ENCODE data around the gene EVA1A. TPM values are rescaled to one million over a fixed set of nuclear protein-coding genes. Genes with fewer than 3 reads are reported as not detected.
"Not testable (repeated sequence)": the region's sequence is repeated elsewhere in the genome, so short reads cannot be mapped to it uniquely, and the experiment has no call there.

Gene EVA1A
- total RNA-seq, 2 donors from 2014 or later = 0.38 to 0.56 TPM

DNA sequence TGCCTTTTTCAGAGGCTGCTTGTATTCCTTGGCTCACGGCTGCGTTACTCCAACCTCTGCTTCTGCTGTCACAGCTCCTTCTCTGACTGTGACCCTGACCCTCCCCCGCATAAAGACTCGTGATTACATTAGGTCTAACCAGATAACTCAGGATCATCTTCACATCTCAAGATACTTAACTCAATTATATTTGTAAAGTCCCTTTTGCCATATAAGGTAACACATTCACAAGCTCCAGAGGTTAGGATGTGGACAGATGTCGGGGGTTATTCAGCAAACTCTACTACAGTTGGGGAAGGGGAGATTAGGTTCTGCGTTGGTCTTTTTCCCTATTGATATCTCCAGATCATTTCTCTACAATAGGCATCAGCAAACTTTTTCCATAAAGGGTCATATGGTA is 76.9 kb downstream of the EVA1A start:
- ATAC-seq (replicated peaks in 1 of 2) (no peak), DNase-seq (no peak)
- no peaks in the 10 kb centered on the region for H3K36me3 Mint-ChIP-seq (ENCODE audit: insufficient read depth in 2 of 2)
- H3K27me3 Mint-ChIP-seq (ENCODE audit: low read depth) = peaks cover 17% of the 10 kb centered on the region
- H3K4me1 Mint-ChIP-seq (ENCODE audit: low read depth) = no peaks in the 10 kb centered on the region
- no peak overlapping the region for H3K4me3 Mint-ChIP-seq
- no peak overlapping the region for H3K27ac Mint-ChIP-seq
- peaks cover 0 to 1% of the 10 kb centered on the region in 2 donors for H3K9me3 Mint-ChIP-seq

GRCh38 chr2:75482398-75482797 is 78.3 kb downstream of the EVA1A start:
- Mint-ChIP-seq H3K4me3 (no peak overlapping the region), H3K27ac (no peak overlapping the region)

GRCh38 chr2:75480971-75481836 is 79.5 kb downstream of the EVA1A start:
- no peak for ATAC-seq (replicated peaks in 1 of 2)
- Mint-ChIP-seq H3K36me3 (ENCODE audit: insufficient read depth in 2 of 2) (no peaks in the 10 kb centered on the region), H3K9me3 (no peaks in the 10 kb centered on the region), H3K27ac (no peak overlapping the region), H3K4me3 (no peak overlapping the region), H3K4me1 (ENCODE audit: low read depth) (peaks cover 14% of the 10 kb centered on the region), H3K27me3 (ENCODE audit: low read depth) (peaks cover 14% of the 10 kb centered on the region)
- DNase-seq = no peak

More at GRCh38 chr2:75482398-75482797, 78.3 kb downstream of the EVA1A start:
- H3K27me3 Mint-ChIP-seq (ENCODE audit: low read depth) = peaks cover 17% of the 10 kb centered on the region
- DNase-seq (no peak), ATAC-seq (replicated peaks in 1 of 2) (no peak)
- H3K9me3 Mint-ChIP-seq = peaks cover 0 to 1% of the 10 kb centered on the region in 2 donors
- peaks cover 2% of the 10 kb centered on the region for H3K4me1 Mint-ChIP-seq (ENCODE audit: low read depth)
- no peaks in the 10 kb centered on the region for H3K36me3 Mint-ChIP-seq (ENCODE audit: insufficient read depth in 2 of 2)

- DNase-seq; ATAC-seq (replicated peaks in 1 of 2); H3K9me3 Mint-ChIP-seq; H3K36me3 Mint-ChIP-seq (ENCODE audit: insufficient read depth in 2 of 2); H3K27ac Mint-ChIP-seq; H3K4me3 Mint-ChIP-seq: not testable (repeated sequence)
- H3K27me3 Mint-ChIP-seq (ENCODE audit: low read depth) = peaks cover 12% of the 10 kb centered on the region
- H3K4me1 Mint-ChIP-seq (ENCODE audit: low read depth) = peaks cover 14% of the 10 kb centered on the region
Measured at GRCh38 chr2:75477696-75478095, 83.0 kb downstream of the EVA1A start.

GRCh38 chr2:75476761-75477160 is 84.0 kb downstream of the EVA1A start:
- H3K27me3 Mint-ChIP-seq (ENCODE audit: low read depth) = peaks cover 15% of the 10 kb centered on the region
- H3K9me3 Mint-ChIP-seq = no peaks in the 10 kb centered on the region
- DNase-seq (peak; percentile 2 to 16), ATAC-seq (replicated peaks in 1 of 2) (peak; percentile 91 to 94)
- H3K27ac Mint-ChIP-seq = no peak overlapping the region
- no peaks in the 10 kb centered on the region for H3K36me3 Mint-ChIP-seq (ENCODE audit: insufficient read depth in 2 of 2)
- H3K4me1 Mint-ChIP-seq (ENCODE audit: low read depth) = peaks cover 14% of the 10 kb centered on the region
- no peak overlapping the region for H3K4me3 Mint-ChIP-seq

DNA sequence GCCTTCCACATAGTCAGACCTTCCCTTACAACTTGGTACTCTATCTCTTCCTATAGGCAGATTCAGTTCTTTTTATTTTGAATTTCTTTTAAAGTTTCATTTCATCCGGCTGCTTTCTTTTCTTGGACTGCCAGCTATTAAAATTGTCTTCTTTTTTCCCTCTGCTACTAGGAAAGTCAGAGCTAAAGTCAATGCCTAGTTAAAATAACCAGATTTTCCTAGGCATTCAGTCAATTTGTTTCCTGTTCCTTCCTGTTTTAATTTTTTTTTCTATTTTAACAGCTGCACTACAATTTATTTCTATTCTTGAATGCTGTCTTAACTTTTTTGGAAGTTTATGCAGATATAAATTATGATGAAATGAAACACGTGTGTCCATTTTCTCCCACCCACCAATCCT is 84.8 kb downstream of the EVA1A start:
- DNase-seq (no peak), ATAC-seq (replicated peaks in 1 of 2) (no peak)
- Mint-ChIP-seq H3K4me1 (ENCODE audit: low read depth) (peaks cover 14% of the 10 kb centered on the region), H3K27me3 (ENCODE audit: low read depth) (peaks cover 15% of the 10 kb centered on the region), H3K9me3 (no peaks in the 10 kb centered on the region), H3K4me3 (no peak overlapping the region), H3K36me3 (ENCODE audit: insufficient read depth in 2 of 2) (no peaks in the 10 kb centered on the region), H3K27ac (no peak overlapping the region)

GRCh38 chr2:75475049-75475448 is 85.7 kb downstream of the EVA1A start:
- no peak for ATAC-seq (replicated peaks in 1 of 2)
- Mint-ChIP-seq H3K27ac (no peak overlapping the region), H3K9me3 (no peaks in the 10 kb centered on the region), H3K4me3 (no peak overlapping the region), H3K36me3 (ENCODE audit: insufficient read depth in 2 of 2) (no peaks in the 10 kb centered on the region), H3K27me3 (ENCODE audit: low read depth) (peaks cover 15% of the 10 kb centered on the region), H3K4me1 (ENCODE audit: low read depth) (peaks cover 14% of the 10 kb centered on the region)
- no peak for DNase-seq

DNA sequence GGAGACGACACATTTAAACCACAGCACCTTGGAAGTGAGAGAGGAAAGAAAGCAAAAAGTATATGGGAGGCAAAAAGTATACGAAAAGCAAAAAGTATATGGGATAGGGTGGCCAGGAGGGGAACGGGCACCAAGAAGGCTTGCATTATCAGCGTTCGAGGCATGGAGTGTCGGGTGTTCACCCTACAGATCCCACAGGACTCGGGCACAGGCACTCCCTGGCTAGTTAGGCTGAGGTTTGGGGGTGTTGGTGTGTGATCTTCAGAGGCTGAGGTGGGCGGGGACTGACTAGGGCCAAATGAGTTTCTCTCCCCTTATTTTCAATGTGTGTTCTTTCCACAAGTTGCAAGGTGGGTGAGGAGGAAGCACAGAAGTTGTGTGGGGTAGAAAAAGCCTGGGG is 86.6 kb downstream of the EVA1A start:
- no peak overlapping the region for H3K27ac Mint-ChIP-seq
- H3K9me3 Mint-ChIP-seq = no peaks in the 10 kb centered on the region
- peaks cover 15% of the 10 kb centered on the region for H3K27me3 Mint-ChIP-seq (ENCODE audit: low read depth)
- DNase-seq = no peak
- H3K4me1 Mint-ChIP-seq (ENCODE audit: low read depth) = peaks cover 14% of the 10 kb centered on the region
- no peak for ATAC-seq (replicated peaks in 1 of 2)
- H3K36me3 Mint-ChIP-seq (ENCODE audit: insufficient read depth in 2 of 2) = no peaks in the 10 kb centered on the region
- no peak overlapping the region for H3K4me3 Mint-ChIP-seq

GRCh38 chr2:75466708-75467311 is 93.9 kb downstream of the EVA1A start:
- Mint-ChIP-seq H3K9me3 (no peaks in the 10 kb centered on the region), H3K4me1 (ENCODE audit: low read depth) (no peaks in the 10 kb centered on the region), H3K4me3 (no peak overlapping the region), H3K36me3 (ENCODE audit: insufficient read depth in 2 of 2) (no peaks in the 10 kb centered on the region), H3K27ac (peak overlapping the region; percentile 31), H3K27me3 (ENCODE audit: low read depth) (peaks cover 46% of the 10 kb centered on the region)
- DNase-seq = peak; percentile 9 to 12
- ATAC-seq (replicated peaks in 1 of 2) = no peak

- ATAC-seq (replicated peaks in 1 of 2) (no peak), DNase-seq (no peak)
- H3K27ac Mint-ChIP-seq = no peak overlapping the region
- H3K36me3 Mint-ChIP-seq (ENCODE audit: insufficient read depth in 2 of 2) = no peaks in the 10 kb centered on the region
- peaks cover 50% of the 10 kb centered on the region for H3K27me3 Mint-ChIP-seq (ENCODE audit: low read depth)
- no peaks in the 10 kb centered on the region for H3K4me1 Mint-ChIP-seq (ENCODE audit: low read depth)
- H3K9me3 Mint-ChIP-seq = no peaks in the 10 kb centered on the region
- H3K4me3 Mint-ChIP-seq = no peak overlapping the region
Measured at GRCh38 chr2:75465317-75465984, 95.3 kb downstream of the EVA1A start.

DNA sequence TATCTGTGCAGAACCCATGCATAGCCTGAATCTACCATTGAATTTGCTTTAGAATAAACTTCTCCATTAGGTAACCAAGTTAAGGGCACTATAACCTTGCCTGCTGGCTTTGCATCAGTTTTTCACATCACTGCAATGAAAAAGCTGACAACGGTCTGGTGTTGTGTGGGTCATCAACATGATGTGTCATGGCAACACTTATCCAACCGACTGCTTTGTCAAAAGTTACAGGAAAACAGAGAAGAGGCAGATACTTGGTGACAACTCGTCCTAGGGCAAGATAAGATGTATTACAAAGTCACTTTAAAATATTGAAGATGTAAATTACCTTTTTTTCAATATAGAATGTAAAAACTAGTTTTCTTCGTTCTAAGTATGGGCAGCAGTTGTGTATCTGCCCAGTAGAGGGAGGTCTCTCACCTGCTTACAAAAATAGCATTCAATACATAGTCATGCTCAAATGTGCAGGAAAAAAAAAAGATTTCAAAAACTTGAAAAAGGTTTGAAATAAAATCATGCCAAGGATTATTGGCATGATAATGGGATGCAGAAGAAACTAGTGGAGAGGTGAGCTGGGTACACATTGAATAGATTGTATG is 96.3 kb downstream of the EVA1A start:
- no peak overlapping the region for H3K4me3 Mint-ChIP-seq

GRCh38 chr2:75462721-75463120 is 98.0 kb downstream of the EVA1A start:
- H3K27ac Mint-ChIP-seq = no peak overlapping the region
- ATAC-seq (replicated peaks in 1 of 2) (no peak), DNase-seq (no peak)
- H3K27me3 Mint-ChIP-seq (ENCODE audit: low read depth) = peaks cover 47% of the 10 kb centered on the region
- no peaks in the 10 kb centered on the region for H3K9me3 Mint-ChIP-seq
- H3K4me1 Mint-ChIP-seq (ENCODE audit: low read depth) = no peaks in the 10 kb centered on the region
- H3K36me3 Mint-ChIP-seq (ENCODE audit: insufficient read depth in 2 of 2) = no peaks in the 10 kb centered on the region
- no peak overlapping the region for H3K4me3 Mint-ChIP-seq

More for the DNA sequence above, 96.3 kb downstream of the EVA1A start:
- no peak for ATAC-seq (replicated peaks in 1 of 2)
- no peak for DNase-seq
- H3K36me3 Mint-ChIP-seq (ENCODE audit: insufficient read depth in 2 of 2) = no peaks in the 10 kb centered on the region
- peaks cover 57% of the 10 kb centered on the region for H3K27me3 Mint-ChIP-seq (ENCODE audit: low read depth)
- no peaks in the 10 kb centered on the region for H3K4me1 Mint-ChIP-seq (ENCODE audit: low read depth)
- no peaks in the 10 kb centered on the region for H3K9me3 Mint-ChIP-seq
- no peak overlapping the region for H3K27ac Mint-ChIP-seq

DNA sequence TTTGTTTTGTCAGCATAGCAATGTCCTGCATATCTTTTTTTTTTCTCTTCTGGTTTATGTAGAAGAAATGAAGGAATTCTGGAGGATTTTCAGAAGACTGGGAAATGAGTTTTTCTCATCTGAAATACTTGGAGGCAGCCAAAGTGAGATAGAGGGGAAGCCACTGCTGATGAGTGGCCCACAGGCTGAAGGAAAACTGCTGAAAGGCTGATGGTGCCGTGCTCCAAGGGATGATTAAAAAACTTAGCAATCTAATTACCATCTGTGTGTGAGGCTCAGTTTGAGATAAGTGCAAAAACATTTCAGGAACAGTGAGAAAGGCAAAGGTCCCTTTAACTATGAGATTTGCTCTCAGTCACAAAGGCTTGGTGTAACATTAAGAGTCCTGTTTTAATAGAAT is 98.5 kb downstream of the EVA1A start:
- Mint-ChIP-seq H3K4me1 (ENCODE audit: low read depth) (no peaks in the 10 kb centered on the region), H3K27ac (no peak overlapping the region), H3K9me3 (no peaks in the 10 kb centered on the region), H3K4me3 (no peak overlapping the region), H3K36me3 (ENCODE audit: insufficient read depth in 2 of 2) (no peaks in the 10 kb centered on the region), H3K27me3 (ENCODE audit: low read depth) (peaks cover 42% of the 10 kb centered on the region)
- DNase-seq = no peak
- no peak for ATAC-seq (replicated peaks in 1 of 2)
